ENCODE measurements around the gene TSPYL1.

TSPYL1 gene

DNA sequence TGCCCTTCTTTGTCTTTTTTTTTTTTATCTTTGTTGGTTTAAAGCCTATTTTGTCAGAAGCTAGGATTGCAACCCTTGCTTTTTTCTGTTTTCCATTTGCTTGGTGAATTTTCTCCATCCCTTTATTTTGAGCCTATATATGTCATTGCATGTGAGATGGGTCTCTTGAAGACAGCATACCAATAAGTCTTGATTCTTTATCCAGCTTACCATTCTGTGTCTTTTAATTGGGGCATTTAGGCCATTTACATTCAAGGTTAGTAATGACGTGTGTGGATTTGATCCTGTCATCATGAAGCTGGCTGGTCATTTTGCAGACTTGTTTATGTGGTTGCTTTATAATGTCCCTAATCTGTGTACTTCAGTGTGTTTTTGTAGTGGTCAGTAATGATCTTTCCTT lies 16.4 kb downstream of the TSPYL1 start:
- no peak for DNase-seq (ENCODE audit: low read depth, low spot score)

DNA sequence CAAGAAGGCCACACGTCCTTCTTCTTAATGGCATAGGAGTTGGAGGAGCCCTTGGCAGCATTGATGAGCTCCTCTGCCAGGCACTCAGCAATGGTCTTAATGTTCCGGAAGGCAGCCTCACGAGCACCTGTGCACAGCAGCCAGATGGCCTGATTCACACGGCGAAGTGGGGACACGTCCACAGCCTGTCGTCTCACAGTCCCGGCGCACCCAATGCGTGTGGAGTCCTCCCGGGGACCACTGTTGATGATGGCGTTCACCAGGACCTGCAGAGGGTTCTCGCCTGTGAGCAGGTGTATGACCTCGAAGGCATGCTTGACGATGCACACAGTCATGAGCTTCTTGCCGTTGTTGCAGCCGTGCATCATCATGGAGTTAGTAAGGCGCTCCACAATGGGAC lies 21.2 kb downstream of the TSPYL1 start:
- no peak for DNase-seq (ENCODE audit: low read depth, low spot score)

GRCh38 chr6:116256694-116257093 lies 23.0 kb downstream of the TSPYL1 start:
- no peak for DNase-seq (ENCODE audit: low read depth, low spot score)

DNA sequence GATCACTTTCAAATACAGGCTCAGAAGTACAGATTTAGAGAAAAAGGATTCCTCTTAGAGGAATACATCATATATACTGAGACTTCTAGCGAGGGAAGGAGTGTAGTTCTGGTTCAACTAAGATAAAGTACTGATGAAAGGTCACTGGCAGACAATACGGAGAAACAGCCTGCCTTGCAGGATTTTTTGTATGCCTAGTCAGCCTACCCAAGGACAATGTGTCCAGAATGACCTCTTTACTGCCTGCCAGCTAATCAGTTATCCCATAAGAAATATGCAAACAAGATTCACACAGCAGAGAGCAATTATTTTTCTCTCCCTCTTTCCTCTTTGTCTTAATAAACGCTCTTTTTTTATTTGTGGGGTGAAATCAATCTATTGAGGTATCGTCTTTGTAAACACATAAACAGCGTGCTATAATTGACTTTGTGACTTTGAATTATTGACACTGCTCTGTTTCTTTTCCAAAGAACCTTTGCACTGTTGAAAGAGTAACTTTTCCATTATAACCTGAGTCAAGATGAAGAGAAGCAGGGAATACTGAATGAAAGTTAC lies 24.4 kb downstream of the TSPYL1 start:
- DNase-seq (ENCODE audit: low read depth, low spot score), result no peak

- no peak for DNase-seq (ENCODE audit: low read depth, low spot score)
These were observed 25.3 kb downstream of the TSPYL1 start for GRCh38 chr6:116254297-116255056.

GRCh38 chr6:116253505-116254296 lies 26.0 kb downstream of the TSPYL1 start, which contains the start of gene TSPYL4:
Gene TSPYL4 (minus strand): TSS chr6:116254075. CDS start chr6:116254008, 67 bp downstream.
- peak; percentile 83 for DNase-seq (ENCODE audit: low read depth, low spot score)

DNA sequence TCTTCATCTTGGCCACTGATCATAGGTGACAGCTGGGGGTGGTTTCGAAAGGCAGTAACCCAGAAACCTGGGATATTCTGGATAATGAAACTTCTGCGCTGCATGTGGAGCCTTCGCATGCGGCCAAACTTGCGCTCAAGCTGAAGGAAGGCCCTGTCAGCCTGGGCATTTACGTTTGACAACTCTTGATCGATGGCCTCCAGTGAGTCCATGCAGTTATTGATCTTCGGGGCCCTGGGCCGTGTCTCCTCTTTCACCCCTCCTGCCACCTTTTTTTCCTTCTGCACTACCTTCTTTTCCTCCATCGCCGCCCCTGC lies 26.6 kb downstream of the TSPYL1 start:
- DNase-seq (ENCODE audit: low read depth, low spot score), result no peak

DNA sequence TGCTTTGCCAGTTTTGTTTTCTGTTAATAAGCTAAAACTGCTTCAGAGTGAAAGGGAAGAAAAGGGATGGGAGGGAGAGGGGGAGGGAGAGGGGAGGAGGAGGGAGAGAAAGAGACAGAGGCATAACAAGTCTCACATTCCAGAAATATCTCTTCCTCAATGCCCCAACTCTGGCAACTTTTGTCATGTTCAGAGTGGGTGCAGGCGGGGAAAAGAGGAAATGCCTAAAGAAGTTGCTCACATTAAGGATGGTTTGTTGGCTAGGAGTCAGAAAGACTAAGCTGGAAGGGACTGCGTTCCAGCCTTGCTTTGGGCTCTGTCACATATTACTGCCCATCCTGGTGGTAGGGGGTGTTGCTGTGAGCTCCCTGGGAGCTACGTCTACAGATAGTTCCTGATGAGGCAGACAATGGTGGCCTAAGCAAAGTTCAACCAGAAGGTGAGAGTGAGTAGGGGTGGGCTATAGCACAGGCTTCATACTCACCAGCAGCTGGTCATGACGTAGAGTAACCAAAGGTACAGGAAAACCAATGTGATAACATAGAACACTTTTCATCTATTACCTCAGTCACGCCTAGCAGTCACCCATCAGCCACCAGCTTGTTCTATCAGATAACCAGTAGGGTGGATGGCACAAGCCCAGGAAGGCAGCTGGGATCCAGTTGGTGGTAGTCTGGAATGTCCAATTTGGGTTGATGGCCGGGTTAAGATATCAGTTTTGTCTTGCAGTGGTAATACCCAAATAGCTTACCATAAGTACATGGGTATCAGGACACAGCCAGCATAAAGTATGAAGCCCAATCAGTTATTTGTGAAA lies 28.0 kb downstream of the TSPYL1 start:
- peak; percentile 30 for DNase-seq (ENCODE audit: low read depth, low spot score)

DNA sequence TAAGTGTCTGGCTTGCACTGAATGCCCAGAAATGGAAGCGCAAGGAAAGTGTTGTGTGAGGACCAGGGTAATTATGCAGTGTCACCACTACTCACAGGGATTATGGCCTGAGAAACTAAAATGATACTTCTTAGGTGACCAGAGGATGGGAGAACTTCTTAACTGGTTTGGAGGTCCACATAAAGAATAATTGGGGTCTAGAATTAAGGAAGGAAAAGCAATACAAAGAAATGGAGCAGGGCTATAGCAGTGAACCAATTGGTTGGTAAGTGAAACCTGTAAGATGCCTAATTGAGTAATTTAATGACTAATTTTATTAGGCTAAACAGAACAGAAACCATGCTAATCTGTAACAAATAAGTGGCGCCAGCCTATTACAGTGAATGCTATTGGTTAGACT lies 31.2 kb downstream of the TSPYL1 start:
- DNase-seq (ENCODE audit: low read depth, low spot score), result no peak

DNA sequence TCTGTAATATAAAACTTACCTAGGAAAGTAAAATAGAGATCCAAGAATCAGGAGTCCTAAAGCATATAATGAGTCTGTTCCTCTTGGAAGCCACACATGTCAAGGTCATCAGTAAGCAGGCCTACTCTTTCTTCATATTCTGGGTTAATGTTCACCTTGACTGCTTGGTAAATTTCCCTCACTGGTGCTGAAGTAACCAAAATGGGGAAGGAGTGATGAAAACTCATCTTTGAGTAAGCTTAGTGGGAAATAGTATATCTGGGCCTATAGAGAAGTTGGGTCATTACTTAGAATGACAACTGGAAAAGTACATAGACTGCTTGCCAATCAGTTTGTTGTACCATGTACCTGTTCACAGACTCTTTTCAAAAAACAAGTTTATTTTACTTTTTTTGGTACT lies 32.4 kb downstream of the TSPYL1 start:
- DNase-seq (ENCODE audit: low read depth, low spot score), result no peak

DNA sequence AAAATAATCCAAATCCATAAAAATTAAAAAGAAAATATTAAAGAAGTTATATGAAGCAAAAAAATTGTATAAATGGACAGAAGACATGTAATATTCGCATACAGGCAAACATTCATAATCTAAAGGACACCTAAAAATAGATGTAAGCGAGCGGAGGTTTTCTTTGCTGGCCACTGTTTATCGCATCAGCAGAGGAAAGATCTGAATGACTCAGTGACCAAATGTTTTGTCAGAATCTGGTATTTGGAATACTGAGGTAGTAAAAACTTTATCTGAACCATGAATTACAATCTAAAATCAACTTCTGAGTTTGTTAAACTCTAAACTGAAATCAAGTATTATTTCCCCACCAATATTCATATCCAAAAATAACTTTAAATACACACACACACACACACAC lies 33.6 kb downstream of the TSPYL1 start:
- DNase-seq (ENCODE audit: low read depth, low spot score), result no peak

DNA sequence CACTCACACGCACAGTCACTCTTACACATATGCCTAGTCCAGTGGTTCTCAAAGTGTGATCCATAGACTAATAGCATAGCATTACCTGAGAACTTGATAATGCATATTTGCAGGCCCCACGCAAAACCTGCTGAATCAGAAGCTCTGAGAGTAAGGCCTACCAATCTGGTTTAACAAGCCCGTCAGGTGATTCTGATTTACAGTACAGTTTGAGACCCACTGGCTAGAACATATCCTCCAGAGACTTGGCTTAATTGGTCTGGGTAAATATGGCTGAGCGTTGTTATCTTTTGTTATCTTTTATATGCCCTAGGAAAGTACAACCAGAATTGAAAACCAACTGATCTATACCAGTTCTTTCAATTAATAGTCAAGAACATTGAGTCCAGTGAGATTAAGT lies 35.4 kb downstream of the TSPYL1 start:
- DNase-seq (ENCODE audit: low read depth, low spot score), result no peak

DNA sequence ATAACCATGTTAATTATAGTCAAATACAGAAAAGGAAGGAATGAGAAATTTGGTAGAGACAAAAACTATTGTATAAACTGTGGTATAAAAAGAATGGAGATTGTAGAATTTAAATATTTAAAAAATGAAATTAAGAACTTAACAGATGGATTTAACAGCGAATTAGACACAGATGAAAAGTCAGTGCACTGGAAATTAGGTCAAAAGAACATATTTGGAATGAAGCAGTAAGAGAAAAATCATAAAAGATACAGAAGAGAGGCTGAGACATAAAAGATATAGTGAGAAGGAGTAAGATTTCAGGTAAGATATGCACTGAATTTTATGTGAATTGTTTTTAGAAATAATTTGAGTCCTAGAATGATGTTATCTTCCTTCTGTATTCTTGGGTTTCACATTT lies 39.9 kb downstream of the TSPYL1 start:
- no peak for DNase-seq (ENCODE audit: low read depth, low spot score)

DNA sequence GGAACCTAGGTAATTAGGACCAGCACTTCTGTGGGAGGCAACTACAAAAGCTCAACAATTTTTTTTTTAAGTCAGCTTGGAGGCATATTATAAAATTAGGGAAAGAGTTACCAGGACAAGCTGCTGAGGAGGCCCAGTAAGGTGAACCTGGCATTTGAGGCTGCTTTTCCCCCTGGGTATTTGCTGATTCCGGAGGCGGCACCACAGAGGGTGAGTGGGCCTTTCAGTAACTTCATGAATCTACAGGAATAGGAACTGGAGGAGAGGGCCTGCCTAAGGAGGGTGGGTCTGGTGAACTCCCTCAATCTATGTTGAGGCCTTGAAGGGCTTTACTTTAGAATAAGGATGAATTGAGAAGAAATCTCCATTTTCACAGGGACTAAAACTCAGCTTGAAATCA lies 40.5 kb downstream of the TSPYL1 start:
- no peak for DNase-seq (ENCODE audit: low read depth, low spot score)

DNA sequence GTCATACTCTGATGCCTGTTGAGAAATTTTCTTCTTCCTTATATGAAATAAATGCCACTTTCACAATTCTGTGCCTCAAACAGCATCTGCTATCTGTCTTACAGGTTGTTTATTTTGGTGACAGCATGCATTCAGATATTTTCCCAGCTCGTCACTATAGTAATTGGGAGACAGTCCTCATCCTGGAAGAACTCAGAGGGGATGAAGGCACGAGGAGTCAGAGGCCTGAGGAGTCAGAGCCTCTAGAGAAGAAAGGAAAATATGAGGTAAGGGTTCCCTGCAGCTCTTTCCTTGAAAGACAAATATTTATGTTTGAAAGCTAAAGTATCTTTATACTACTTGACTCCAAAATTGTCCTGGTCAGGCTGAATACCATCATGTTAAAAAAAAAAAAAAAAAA lies 41.6 kb downstream of the TSPYL1 start:
- no peak for DNase-seq (ENCODE audit: low read depth, low spot score)

- no peak for DNase-seq (ENCODE audit: low read depth, low spot score)
These were observed 45.0 kb downstream of the TSPYL1 start for GRCh38 chr6:116234689-116235088.

DNA sequence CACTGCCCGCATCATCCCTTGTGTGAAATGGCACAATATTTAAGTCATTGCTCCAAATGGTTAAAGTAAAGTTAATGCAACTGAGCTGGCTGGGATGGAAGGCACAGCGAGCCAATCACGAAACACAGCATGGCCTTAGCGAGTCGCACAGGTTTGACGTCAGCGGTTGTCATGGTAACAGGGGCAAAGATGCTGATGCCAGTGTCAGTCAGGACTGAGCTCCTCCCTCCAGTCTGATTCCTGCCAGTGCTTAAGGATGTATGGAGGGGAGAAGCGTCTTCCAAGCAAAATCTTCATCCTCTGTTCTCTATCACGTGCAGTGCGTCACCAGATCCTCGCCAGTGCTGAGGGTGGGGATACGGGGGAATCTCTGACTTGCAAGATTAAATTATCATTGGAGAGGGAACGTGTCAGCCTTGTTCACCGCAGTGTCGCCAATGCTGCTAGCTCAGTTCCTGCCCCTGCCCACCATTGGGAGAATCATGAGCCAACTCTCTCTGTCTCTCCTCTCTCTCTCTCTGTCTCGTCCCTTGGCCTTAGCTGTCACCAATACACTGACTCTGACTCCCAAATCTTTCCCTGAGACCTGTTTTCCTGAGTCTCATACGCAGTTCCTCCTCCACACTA lies 50.3 kb downstream of the TSPYL1 start:
- peak; percentile 95 for DNase-seq (ENCODE audit: low read depth, low spot score)

All from iPS DF 19.7 (cell line).